Measurements from ENCODE around the gene PLA2G4C. TPM values are rescaled to one million over a fixed set of nuclear protein-coding genes. Genes with fewer than 3 reads are reported as not detected.

The PLA2G4C gene
- total RNA-seq (10 to 100 TPM in 2 of 5 experiments, 1 to 10 TPM in 3; 3.3 to 21.2 (median 9.1) TPM), polyA plus RNA-seq (1 to 10 TPM; 1.2 to 2.3 TPM), total RNA-seq (0.40 reads per million)

- Mint-ChIP-seq H3K27me3 (no peaks in the 10 kb centered on the region), H3K36me3 (peaks cover 0 to 4% (median 0%) of the 10 kb centered on the region in 5 donors), H3K27ac (peak within 1 kb of the TSS; percentile 37 to 92 (median 71)), H3K9me3 (no peaks in the 10 kb centered on the region), H3K4me3 (peak within 1 kb of the TSS; percentile 66 to 86 (median 79)), H3K4me1 (peaks cover 5 to 19% (median 9%) of the 10 kb centered on the region in 7 donors)
- Histone ChIP-seq H3K27ac (ENCODE audit: low read depth, low read length) (peak within 1 kb of the TSS; percentile 30), H3K27me3 (ENCODE audit: control insufficient read depth in 2 of 2, insufficient read depth in 2 of 2, low read length in 2 of 2) (no peaks in the 10 kb centered on the region), H3K4me1 (ENCODE audit: control insufficient read depth in 2 of 2, insufficient read depth in 2 of 2, low read length in 2 of 2) (no peaks in the 10 kb centered on the region), H3K4me3 (ENCODE audit: low read length) (peak within 1 kb of the TSS; percentile 62), H3K9me3 (ENCODE audit: control insufficient read depth in 2 of 3, low read length in 3 of 3) (no peaks in the 10 kb centered on the region), H3K36me3 (ENCODE audit: control insufficient read depth in 2 of 3, insufficient read depth in 3 of 3, low read length in 3 of 3) (peaks cover 0 to 10% (median 0%) of the 10 kb centered on the region in 3 experiments)
- peak; percentile 83 for ATAC-seq
- intact Hi-C loops (cut with micrococcal nuclease): no loop called here
- ChIA-PET POLR2A (interaction anchor here (0.8 to 1.9 kb wide), 3 partner anchors 93 to 151 kb away, joined by 3 to 5 read pairs (median 3); no protein-coding TSS in a partner anchor), CTCF (interaction anchor here (1.0 to 1.7 kb wide), 4 partner anchors 9 to 149 kb away, joined by 3 to 5 read pairs (median 4); no protein-coding TSS in a partner anchor)
- DNase-seq: peak; percentile 69 to 88 (median 79)
Measured at GRCh38 chr19:48110350-48110966, at the start of gene PLA2G4C. Gene PLA2G4C, minus strand, starts transcription at chr19:48110817. Its CDS starts 4,288 bp downstream, at chr19:48106529.

GRCh38 chr19:48158210-48158790, 47.7 kb upstream of the PLA2G4C start:
- intact Hi-C loops (cut with micrococcal nuclease): no loop called here
- Histone ChIP-seq H3K4me3 (ENCODE audit: low read length) (no peak overlapping the region), H3K4me1 (ENCODE audit: control insufficient read depth in 2 of 2, insufficient read depth in 2 of 2, low read length in 2 of 2) (no peaks in the 10 kb centered on the region), H3K27me3 (ENCODE audit: control insufficient read depth in 2 of 2, insufficient read depth in 2 of 2, low read length in 2 of 2) (no peaks in the 10 kb centered on the region), H3K36me3 (ENCODE audit: control insufficient read depth in 2 of 3, insufficient read depth in 3 of 3, low read length in 3 of 3) (peaks cover 0 to 63% (median 10%) of the 10 kb centered on the region in 3 experiments), H3K27ac (ENCODE audit: low read depth, low read length) (no peak overlapping the region), H3K9me3 (ENCODE audit: control insufficient read depth in 2 of 3, low read length in 3 of 3) (no peaks in the 10 kb centered on the region)
- ATAC-seq: no peak
- H3K4me1 Mint-ChIP-seq: peaks cover 0 to 13% (median 1%) of the 10 kb centered on the region in 7 donors
- H3K36me3 Mint-ChIP-seq: peaks cover 15 to 47% (median 19%) of the 10 kb centered on the region in 5 donors
- no peak for DNase-seq
- H3K4me3 Mint-ChIP-seq: no peak overlapping the region
- ChIA-PET POLR2A (no interaction called here), CTCF (no interaction called here)
- no peaks in the 10 kb centered on the region for H3K9me3 Mint-ChIP-seq
- peak overlapping the region in 1 of 9 donors; percentile 60 for H3K27ac Mint-ChIP-seq
- H3K27me3 Mint-ChIP-seq: no peaks in the 10 kb centered on the region

GRCh38 chr19:48154003-48154402, 43.4 kb upstream of the PLA2G4C start:
- Mint-ChIP-seq H3K27me3 (no peaks in the 10 kb centered on the region), H3K4me3 (no peak overlapping the region), H3K27ac (peak overlapping the region in 5 of 9 donors; percentile 3 to 75 (median 48)), H3K9me3 (no peaks in the 10 kb centered on the region), H3K4me1 (peaks cover 0 to 13% (median 2%) of the 10 kb centered on the region in 7 donors), H3K36me3 (peaks cover 13 to 45% (median 15%) of the 10 kb centered on the region in 5 donors)
- no peak for ATAC-seq
- H3K4me1 ChIP-seq (ENCODE audit: control insufficient read depth in 2 of 2, insufficient read depth in 2 of 2, low read length in 2 of 2): no peaks in the 10 kb centered on the region
- ChIA-PET CTCF (interaction anchor here (0.6 to 1.3 kb wide), 4 partner anchors 82 to 189 kb away, joined by 3 to 5 read pairs (median 4); no protein-coding TSS in a partner anchor), POLR2A (no interaction called here)
- no peaks in the 10 kb centered on the region for H3K27me3 ChIP-seq (ENCODE audit: control insufficient read depth in 2 of 2, insufficient read depth in 2 of 2, low read length in 2 of 2)
- no peak overlapping the region for H3K27ac ChIP-seq (ENCODE audit: low read depth, low read length)
- H3K4me3 ChIP-seq (ENCODE audit: low read length): no peak overlapping the region
- intact Hi-C loops (cut with micrococcal nuclease): no loop called here
- no peak for DNase-seq
- H3K9me3 ChIP-seq (ENCODE audit: control insufficient read depth in 2 of 3, low read length in 3 of 3): no peaks in the 10 kb centered on the region
- peaks cover 0 to 59% (median 0%) of the 10 kb centered on the region in 3 experiments for H3K36me3 ChIP-seq (ENCODE audit: control insufficient read depth in 2 of 3, insufficient read depth in 3 of 3, low read length in 3 of 3)

- POLR2A ChIA-PET: interaction anchor here (0.6 kb wide), 1 partner anchor 1905 kb away, joined by 3 read pairs; no protein-coding TSS in a partner anchor
- DNase-seq: peak; percentile 28 to 67 (median 50)
- Mint-ChIP-seq H3K4me3 (no peak overlapping the region), H3K36me3 (peaks cover 5 to 35% (median 13%) of the 10 kb centered on the region in 5 donors), H3K27ac (peak overlapping the region in 1 of 9 donors; percentile 74), H3K4me1 (peaks cover 0 to 13% (median 2%) of the 10 kb centered on the region in 7 donors), H3K27me3 (no peaks in the 10 kb centered on the region), H3K9me3 (no peaks in the 10 kb centered on the region)
- Histone ChIP-seq H3K27me3 (ENCODE audit: control insufficient read depth in 2 of 2, insufficient read depth in 2 of 2, low read length in 2 of 2) (no peaks in the 10 kb centered on the region), H3K9me3 (ENCODE audit: control insufficient read depth in 2 of 3, low read length in 3 of 3) (no peaks in the 10 kb centered on the region), H3K36me3 (ENCODE audit: control insufficient read depth in 2 of 3, insufficient read depth in 3 of 3, low read length in 3 of 3) (peaks cover 0 to 54% (median 0%) of the 10 kb centered on the region in 3 experiments), H3K4me3 (ENCODE audit: low read length) (no peak overlapping the region), H3K4me1 (ENCODE audit: control insufficient read depth in 2 of 2, insufficient read depth in 2 of 2, low read length in 2 of 2) (no peaks in the 10 kb centered on the region), H3K27ac (ENCODE audit: low read depth, low read length) (no peak overlapping the region)
- ATAC-seq: peak; percentile 75
- CTCF ChIA-PET: interaction anchor here (0.6 to 1.0 kb wide), 5 partner anchors 33 to 189 kb away, joined by 3 to 7 read pairs (median 4); no protein-coding TSS in a partner anchor
- intact Hi-C loops (cut with micrococcal nuclease): loop anchor here (1.0 kb wide), 3 partner anchors 45 to 189 kb away; no protein-coding TSS in a partner anchor
Measured at GRCh38 chr19:48152551-48152950, 41.9 kb upstream of the PLA2G4C start.

- no peaks in the 10 kb centered on the region for H3K9me3 ChIP-seq (ENCODE audit: control insufficient read depth in 2 of 3, low read length in 3 of 3)
- CTCF ChIA-PET: interaction anchor here (1.2 kb wide), 1 partner anchor 39 kb away, joined by 5 read pairs; the partner anchor contains the start of gene PLA2G4C
Measured at GRCh38 chr19:48149430-48149829, 38.8 kb upstream of the PLA2G4C start.

GRCh38 chr19:48148576-48148975, 38.0 kb upstream of the PLA2G4C start:
- peaks cover 0 to 4% (median 0%) of the 10 kb centered on the region in 7 donors for H3K4me1 Mint-ChIP-seq
- intact Hi-C loops (cut with micrococcal nuclease): no loop called here
- Histone ChIP-seq H3K9me3 (ENCODE audit: control insufficient read depth in 2 of 3, low read length in 3 of 3) (no peaks in the 10 kb centered on the region), H3K4me1 (ENCODE audit: control insufficient read depth in 2 of 2, insufficient read depth in 2 of 2, low read length in 2 of 2) (no peaks in the 10 kb centered on the region), H3K27ac (ENCODE audit: low read depth, low read length) (no peak overlapping the region), H3K27me3 (ENCODE audit: control insufficient read depth in 2 of 2, insufficient read depth in 2 of 2, low read length in 2 of 2) (no peaks in the 10 kb centered on the region), H3K4me3 (ENCODE audit: low read length) (no peak overlapping the region), H3K36me3 (ENCODE audit: control insufficient read depth in 2 of 3, insufficient read depth in 3 of 3, low read length in 3 of 3) (peaks cover 0 to 66% (median 0%) of the 10 kb centered on the region in 3 experiments)
- no peak overlapping the region for H3K27ac Mint-ChIP-seq
- H3K4me3 Mint-ChIP-seq: no peak overlapping the region
- DNase-seq: no peak
- H3K9me3 Mint-ChIP-seq: peaks cover 0 to under 1% (median 0%) of the 10 kb centered on the region in 11 donors
- no peak for ATAC-seq
- ChIA-PET CTCF (no interaction called here), POLR2A (no interaction called here)
- peaks cover 3 to 43% (median 9%) of the 10 kb centered on the region in 5 donors for H3K36me3 Mint-ChIP-seq
- no peaks in the 10 kb centered on the region for H3K27me3 Mint-ChIP-seq

More at GRCh38 chr19:48149430-48149829, 38.8 kb upstream of the PLA2G4C start:
- H3K4me1 Mint-ChIP-seq: peaks cover 0 to 4% (median 0%) of the 10 kb centered on the region in 7 donors
- POLR2A ChIA-PET: no interaction called here
- Histone ChIP-seq H3K36me3 (ENCODE audit: control insufficient read depth in 2 of 3, insufficient read depth in 3 of 3, low read length in 3 of 3) (peaks cover 0 to 64% (median 0%) of the 10 kb centered on the region in 3 experiments), H3K27me3 (ENCODE audit: control insufficient read depth in 2 of 2, insufficient read depth in 2 of 2, low read length in 2 of 2) (no peaks in the 10 kb centered on the region), H3K4me3 (ENCODE audit: low read length) (no peak overlapping the region), H3K4me1 (ENCODE audit: control insufficient read depth in 2 of 2, insufficient read depth in 2 of 2, low read length in 2 of 2) (no peaks in the 10 kb centered on the region), H3K27ac (ENCODE audit: low read depth, low read length) (no peak overlapping the region)
- intact Hi-C loops (cut with micrococcal nuclease): no loop called here
- no peak overlapping the region for H3K4me3 Mint-ChIP-seq
- no peak for DNase-seq
- ATAC-seq: no peak
- H3K27ac Mint-ChIP-seq: peak overlapping the region in 1 of 9 donors; percentile 33
- no peaks in the 10 kb centered on the region for H3K27me3 Mint-ChIP-seq
- no peaks in the 10 kb centered on the region for H3K9me3 Mint-ChIP-seq
- H3K36me3 Mint-ChIP-seq: peaks cover 4 to 45% (median 8%) of the 10 kb centered on the region in 5 donors

Data from naive thymus-derived CD4-positive, alpha-beta T cell (primary cell).